ENCODE measurements around the gene SLC38A3.

SLC38A3 gene

GRCh38 chr3:50269977-50270413 lies 64.9 kb downstream of the SLC38A3 start:
- no peak for TF ChIP-seq CTCF (IDR thresholded peaks at IDR 0.05; ENCODE audit: low read length, missing control alignments)
- H3K4me3 ChIP-seq (replicated peaks; ENCODE audit: low read depth, low read length) = no peak overlapping the region
- peak; percentile 49 for DNase-seq (ENCODE audit: low read depth)

- DNase-seq (ENCODE audit: low read depth) = no peak
- TF ChIP-seq CTCF (IDR thresholded peaks at IDR 0.05; ENCODE audit: low read length, missing control alignments) = no peak
- H3K4me3 ChIP-seq (replicated peaks; ENCODE audit: low read depth, low read length) = no peak overlapping the region
These were observed 65.6 kb downstream of the SLC38A3 start for GRCh38 chr3:50270422-50271224.
